SK-N-SH (cell line): Measurements from ENCODE around the gene PTPRD. TPM values are rescaled to one million over a fixed set of nuclear protein-coding genes. Genes with fewer than 3 reads are reported as not detected.

ENCODE experiments used
- CTCF ChIA-PET: fragments of 300-600, 350-600 bp; formaldehyde crosslinking; extraction: SDS; loops from one replicate; lab custom pipeline; 2021; lab: Yijun Ruan, JAX
- POLR2A ChIA-PET: fragments of 350-600 bp; sonication (Branson Sonifier 250); formaldehyde crosslinking; extraction: SDS; loops from one replicate; lab custom pipeline; 2020; ENCODE audit warnings: antibody characterized with exemption, inconsistent platforms; lab: Yijun Ruan, JAX
- DNase-seq: peaks from one replicate; pipeline ENCODE4 v3.0.0; 2012
- H2AFZ ChIP-seq: fragments of 200-600 bp; sonication (generic); 2 replicates; pipeline ENCODE4 v1.8.1; 2016; ENCODE audit warnings: antibody characterized with exemption, mild to moderate bottlenecking, low read depth
- H3F3A ChIP-seq: fragments of 200-600 bp; sonication (generic); replicated peaks from 2 replicates; pipeline ENCODE3; 2016; ENCODE audit warnings: antibody characterized with exemption, mild to moderate bottlenecking; ENCODE audit not compliant: insufficient read depth
- H3K27ac ChIP-seq, 2 experiments: fragments of 200-500 bp in 1 of 2; fragments of 200-600 bp in 1 of 2; sonication (Bioruptor generic) in 1 of 2; sonication (generic), shearing (Covaris generic) in 1 of 2; 2 replicates each; pipeline versions ENCODE4 v1.5.1 to v1.6.1; 2014 to 2016; ENCODE audit warnings: low read depth in 2 of 2, inconsistent platforms in 1 of 2, low read length in 1 of 2, mild to moderate bottlenecking in 1 of 2, mixed read lengths in 1 of 2
- H3K27me3 ChIP-seq: fragments of 200-600 bp; sonication (generic), shearing (Covaris generic); 2 replicates; pipeline ENCODE4 v1.6.1; 2016; ENCODE audit warnings: mixed run types; ENCODE audit not compliant: insufficient read depth
- H3K36me3 ChIP-seq, 2 experiments: fragments of 200-500 bp in 1 of 2; fragments of 200-600 bp in 1 of 2; sonication (Bioruptor generic) in 1 of 2; sonication (generic) in 1 of 2; replicated peaks in 1 of 2; 2 replicates each; pipeline versions ENCODE3 to v1.5.1; 2014 to 2016; ENCODE audit warnings: low read length in 1 of 2, mild to moderate bottlenecking in 1 of 2; ENCODE audit not compliant: insufficient read depth in 2 of 2, control insufficient read depth in 1 of 2
- H3K4me1 ChIP-seq, 2 experiments: fragments of 200-500 bp in 1 of 2; fragments of 200-600 bp in 1 of 2; sonication (Bioruptor generic) in 1 of 2; sonication (generic), shearing (Covaris generic) in 1 of 2; 2 replicates each; pipeline versions ENCODE4 v1.5.1 to v1.6.1; 2014 to 2016; ENCODE audit warnings: low read depth in 1 of 2, low read length in 1 of 2, mixed run types in 1 of 2; ENCODE audit not compliant: insufficient read depth in 2 of 2, control insufficient read depth in 1 of 2
- H3K4me2 ChIP-seq: fragments of 200-600 bp; sonication (generic), shearing (Covaris generic); 2 replicates; pipeline ENCODE4 v1.6.1; 2017; ENCODE audit warnings: mixed run types
- H3K4me3 ChIP-seq, 2 experiments: fragments of 200-500 bp in 1 of 2; fragments of 200-600 bp in 1 of 2; sonication (Bioruptor generic) in 1 of 2; sonication (generic), shearing (Covaris generic) in 1 of 2; 2 replicates each; pipeline versions ENCODE4 v1.5.1 to v1.8.1; 2014 to 2016; ENCODE audit warnings: low read depth in 2 of 2, inconsistent platforms in 1 of 2, low read length in 1 of 2, mild to moderate bottlenecking in 1 of 2, mixed read lengths in 1 of 2, moderate library complexity in 1 of 2
- H3K79me2 ChIP-seq: fragments of 200-600 bp; sonication (generic); 2 replicates; pipeline ENCODE4 v1.8.1; 2017; ENCODE audit warnings: mild to moderate bottlenecking; ENCODE audit not compliant: insufficient read depth
- H3K9ac ChIP-seq: fragments of 200-600 bp; sonication (generic); 2 replicates; pipeline ENCODE4 v1.6.1; 2017; ENCODE audit warnings: mixed run types
- H3K9me2 ChIP-seq: fragments of 200-600 bp; sonication (generic); 2 replicates; pipeline ENCODE4 v1.6.1; 2017; ENCODE audit warnings: mixed run types
- H3K9me3 ChIP-seq: fragments of 200-600 bp; sonication (generic); 2 replicates; pipeline ENCODE4 v1.6.1; 2017; ENCODE audit warnings: mixed run types, mild to moderate bottlenecking, moderate library complexity
- H4K20me1 ChIP-seq: fragments of 200-600 bp; sonication (generic); 2 replicates; pipeline ENCODE4 v1.6.1; 2017; ENCODE audit warnings: mild to moderate bottlenecking, mixed run types; ENCODE audit not compliant: insufficient read depth
- CTCF ChIP-seq: fragments of 200-600 bp; sonication (generic); IDR thresholded peaks from 2 replicates; pipeline ENCODE4 v1.6.1; 2017; ENCODE audit warnings: antibody characterized with exemption, mild to moderate bottlenecking, moderate library complexity
- EP300 ChIP-seq, 2 experiments: IDR thresholded peaks; 2 replicates each; pipeline versions ENCODE4 v1.4.0 to v1.6.1; 2012; ENCODE audit warnings: borderline replicate concordance in 1 of 2, low read depth in 1 of 2, low read length in 1 of 2
- FOSL2 ChIP-seq: IDR thresholded peaks from 2 replicates; pipeline ENCODE4 v1.4.0; 2012; ENCODE audit warnings: low read depth, mild to moderate bottlenecking, moderate library complexity, borderline replicate concordance
- FOXJ3 ChIP-seq: sonication (generic); formaldehyde crosslinking; IDR thresholded peaks from 2 replicates; pipeline ENCODE4 v1.5.1; 2020; ENCODE audit warnings: mild to moderate bottlenecking, missing genetic modification reagents
- FOXM1 ChIP-seq: IDR thresholded peaks from 2 replicates; pipeline ENCODE4 v1.4.0; 2012; ENCODE audit warnings: low read depth, mild to moderate bottlenecking
- GATA2 ChIP-seq: sonication (generic); formaldehyde crosslinking; IDR thresholded peaks from 2 replicates; pipeline ENCODE4 v1.5.0; 2020; ENCODE audit warnings: mild to moderate bottlenecking, missing genetic modification reagents
- JUND ChIP-seq: IDR thresholded peaks from 2 replicates; pipeline ENCODE4 v1.4.0; 2012
- MEF2A ChIP-seq: IDR thresholded peaks from 2 replicates; pipeline ENCODE4 v1.4.0; 2012; ENCODE audit warnings: low read depth, borderline replicate concordance
- NRF1 ChIP-seq: IDR thresholded peaks from 2 replicates; pipeline ENCODE4 v1.6.1; 2012; ENCODE audit warnings: low read depth, mild to moderate bottlenecking, low read length
- RCOR1 ChIP-seq: fragments of 150-350 bp; IDR thresholded peaks from 2 replicates; pipeline ENCODE4 v1.6.1; 2017; ENCODE audit warnings: antibody characterized with exemption, low read length
- RFX5 ChIP-seq: IDR thresholded peaks from 2 replicates; pipeline ENCODE4 v1.6.1; 2012; ENCODE audit warnings: mild to moderate bottlenecking, improper control_type of control experiment, low read length
- SIN3A ChIP-seq: IDR thresholded peaks from 2 replicates; pipeline ENCODE4 v1.6.1; 2012; ENCODE audit warnings: low read depth, mild to moderate bottlenecking, low read length, moderate library complexity, borderline replicate concordance
- USF1 ChIP-seq: IDR thresholded peaks from 2 replicates; pipeline ENCODE4 v1.4.0; 2012; ENCODE audit warnings: low read depth, borderline replicate concordance
- USF2 ChIP-seq: fragments of 150-350 bp; IDR thresholded peaks from 2 replicates; pipeline ENCODE4 v1.6.1; 2017; ENCODE audit warnings: antibody characterized with exemption, low read length, low read depth, borderline replicate concordance
- WGBS: methylation state at CpG from one replicate; pipeline ENCODE4 v1.1.6; 2017; ENCODE audit warnings: low lambda C conversion rate; 5-methylcytosine and 5-hydroxymethylcytosine counted together
- polyA plus RNA-seq, 3 experiments: library from polyadenylated mRNA; depleted of rRNA; stranded (reverse); fragments of >200 nt; gene quantifications; 2 replicates each; pipeline ENCODE4 v1.2.3, GENCODE V29; 2012

The PTPRD gene
- polyA plus RNA-seq, 1 of the 3 experiments (the other 2 are of a cell fraction): 0.15 TPM

GRCh38 chr9:10055886-10056395 lies 556.9 kb downstream of the PTPRD start:
- ChIA-PET CTCF (interaction anchor here (1.0 kb wide), 1 partner anchor 10 kb away, joined by 7 read pairs; no protein-coding TSS in a partner anchor), POLR2A (no interaction called here)
- WGBS: 75% methylated on average over 6 of the region's 6 CpGs
- no peak overlapping the region for H3K27ac ChIP-seq
- no peak overlapping the region for H3K4me3 ChIP-seq
- H4K20me1 ChIP-seq: no peaks in the 10 kb centered on the region
- no peak overlapping the region for H3K4me2 ChIP-seq
- no peak overlapping the region for H3K9ac ChIP-seq
- H3K36me3 ChIP-seq: no peaks in the 10 kb centered on the region
- no peaks in the 10 kb centered on the region for H3K9me3 ChIP-seq
- H2AFZ ChIP-seq: no peak overlapping the region
- H3K79me2 ChIP-seq: no peaks in the 10 kb centered on the region
- H3K4me1 ChIP-seq: no peaks in the 10 kb centered on the region
- no peaks in the 10 kb centered on the region for H3K27me3 ChIP-seq
- DNase-seq: no peak
- no peaks in the 10 kb centered on the region for H3K9me2 ChIP-seq
- no peak for TF ChIP-seq SIN3A
- no peak for TF ChIP-seq FOSL2
- no peak for TF ChIP-seq RCOR1
- no peaks in the 10 kb centered on the region for H3F3A ChIP-seq

- Histone ChIP-seq H3K79me2 (no peaks in the 10 kb centered on the region), H3F3A (no peaks in the 10 kb centered on the region), H3K27ac (no peak overlapping the region), H3K36me3 (no peaks in the 10 kb centered on the region), H3K4me2 (no peak overlapping the region), H3K4me3 (no peak overlapping the region), H4K20me1 (no peaks in the 10 kb centered on the region), H2AFZ (no peak overlapping the region), H3K4me1 (no peaks in the 10 kb centered on the region), H3K9ac (no peak overlapping the region), H3K9me3 (no peaks in the 10 kb centered on the region), H3K27me3 (no peaks in the 10 kb centered on the region), H3K9me2 (no peaks in the 10 kb centered on the region)
- DNase-seq: no peak
- ChIA-PET CTCF (no interaction called here), POLR2A (no interaction called here)
- WGBS: 5% methylated on average over 1 of the region's 1 CpG
- TF ChIP-seq CTCF (no peak), FOSL2 (no peak), MEF2A (no peak), JUND (no peak), FOXM1 (no peak), EP300 (IDR thresholded peaks at IDR 0.05; ENCODE audit: borderline replicate concordance in 1 of 2, low read depth in 1 of 2, low read length in 1 of 2) (no peak), GATA2 (CRISPR knock-in tag) (no peak), RFX5 (no peak), NRF1 (no peak), FOXJ3 (no peak), USF1 (no peak), USF2 (no peak)
Measured at GRCh38 chr9:10054456-10054855, 558.3 kb downstream of the PTPRD start.
